Uterine smooth muscle cell (primary cell): ENCODE measurements around the gene C20orf173. TPM values are rescaled to one million over a fixed set of nuclear protein-coding genes. Genes with fewer than 3 reads are reported as not detected.

ENCODE experiments used
- total RNA-seq: library from RNA; depleted of rRNA; stranded (reverse); fragments of >200 nt; gene quantifications from 2 replicates; pipeline ENCODE4 v1.2.3, GENCODE V29; 2014

The C20orf173 gene, protein sequence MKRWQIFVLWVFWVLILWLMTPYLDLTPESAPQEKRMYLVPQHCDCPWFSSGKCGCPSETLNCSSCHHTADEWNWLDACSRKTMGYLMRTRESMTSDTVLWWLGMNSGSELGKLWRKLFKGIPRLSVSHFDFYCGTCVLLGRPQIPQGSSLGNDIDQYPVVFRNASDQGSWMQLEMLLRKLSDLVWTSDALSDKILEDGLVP
- total RNA-seq: not detected in 2 replicates

GRCh38 chr20:35529552-35529951 is at the start of gene C20orf173:
TSS of gene C20orf173 (minus strand) at chr20:35529652. CDS start at chr20:35529373, 279 bp downstream.

DNA sequence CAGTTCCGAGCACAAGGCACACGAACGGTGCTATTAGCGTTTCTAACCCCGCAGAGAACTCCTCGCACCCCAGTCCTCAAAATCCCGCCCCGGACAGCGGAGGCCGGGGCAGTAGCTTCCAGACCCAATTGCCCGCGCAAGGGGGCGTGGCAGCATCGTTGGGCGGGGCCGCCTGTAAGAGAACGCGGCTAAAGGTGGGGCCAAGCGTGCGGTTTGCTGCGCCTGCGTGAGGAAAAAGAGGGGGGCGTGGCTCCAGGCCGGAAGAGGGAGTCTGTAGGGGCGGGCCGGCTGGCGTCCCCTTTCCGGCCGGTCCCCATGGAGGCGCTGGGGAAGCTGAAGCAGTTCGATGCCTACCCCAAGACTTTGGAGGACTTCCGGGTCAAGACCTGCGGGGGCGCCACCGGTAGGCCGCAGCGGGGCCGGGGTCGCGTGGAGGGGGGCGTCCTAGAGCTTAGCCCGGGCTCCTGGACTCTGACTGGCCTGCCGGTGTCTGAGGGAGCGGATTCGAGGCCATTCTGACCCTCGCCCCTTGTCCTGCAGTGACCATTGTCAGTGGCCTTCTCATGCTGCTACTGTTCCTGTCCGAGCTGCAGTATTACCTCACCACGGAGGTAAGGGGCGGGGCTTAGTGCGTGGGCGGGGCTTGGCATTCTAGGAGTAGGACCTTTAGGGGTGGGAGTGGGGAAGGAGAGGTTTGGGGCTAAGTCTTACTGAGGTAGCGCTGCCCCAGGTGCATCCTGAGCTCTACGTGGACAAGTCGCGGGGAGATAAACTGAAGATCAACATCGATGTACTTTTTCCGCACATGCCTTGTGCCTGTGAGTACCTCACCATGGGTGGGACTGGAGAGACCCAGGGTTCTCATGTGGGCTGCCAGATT is 12.6 kb upstream of the C20orf173 start, which contains the start of gene ERGIC3:
Gene ERGIC3, plus strand, starts transcription at position 296 of the 880 bp plus-strand sequence. Its CDS starts 20 bp downstream, at position 316.

Other genes starting within 250 kb of the C20orf173 start
- 99.1 and 161 TPM in 2 replicates for gene EIF6, start 244.9 kb downstream of the C20orf173 start, total RNA-seq
- gene FAM83C, start 237.2 kb downstream of the C20orf173 start, total RNA-seq: not detected in 2 replicates
- 22.0 and 27.1 TPM in 2 replicates for gene UQCC1, start 117.7 kb downstream of the C20orf173 start, total RNA-seq
- gene GDF5, start 91.4 kb downstream of the C20orf173 start, total RNA-seq: 5.1 and 6.0 TPM in 2 replicates
- gene CEP250, start 74.1 kb downstream of the C20orf173 start, total RNA-seq: 51.2 and 62.8 TPM in 2 replicates
- 286 and 388 TPM in 2 replicates for gene ERGIC3, start 12.4 kb upstream of the C20orf173 start, total RNA-seq
- gene SPAG4, start 86.2 kb upstream of the C20orf173 start, total RNA-seq: 6.0 and 12.7 TPM in 2 replicates
- gene CPNE1, start 135.2 kb upstream of the C20orf173 start, total RNA-seq: 93.1 and 95.8 TPM in 2 replicates
- gene RBM12, start 135.2 kb upstream of the C20orf173 start, total RNA-seq: 35.9 and 49.8 TPM in 2 replicates
- 20.4 and 28.0 TPM in 2 replicates for gene NFS1, start 169.7 kb upstream of the C20orf173 start, total RNA-seq
- gene ROMO1, start 169.8 kb upstream of the C20orf173 start, total RNA-seq: 162 and 235 TPM in 2 replicates
- 366 and 378 TPM in 2 replicates for gene RBM39, start 212.6 kb upstream of the C20orf173 start, total RNA-seq
- gene PHF20, start 242.4 kb upstream of the C20orf173 start, total RNA-seq: 26.2 and 29.2 TPM in 2 replicates